Natural killer cell (primary cell): ENCODE measurements around the gene TFE3. TPM values are rescaled to one million over a fixed set of nuclear protein-coding genes. Genes with fewer than 3 reads are reported as not detected.

Experiments
- ATAC-seq, 3 donors: fragments of 150-1000 bp in 2 of 3; fragments of 200-7000 bp in 1 of 3; cut with Tn5 transposase; 1 replicate in 1 of 3; 2 replicates in 2 of 3; pipeline ENCODE4 v1.10.0; 2021; ENCODE audit warnings: mild to moderate bottlenecking in 2 of 3, moderate library complexity in 2 of 3
- DNase-seq, 2 donors: peaks; one replicate each; pipeline versions ENCODE4 v3.0.0 to v3.0.0-alpha.2; 2013 to 2021; ENCODE audit warnings: mixed read lengths in 1 of 2
- H3K27ac ChIP-seq: one replicate; pipeline ENCODE4 v1.5.1; 2013; ENCODE audit warnings: mild to moderate bottlenecking, low read length
- H3K27me3 ChIP-seq: one replicate; pipeline ENCODE4 v1.6.1; 2013; ENCODE audit warnings: low read length; ENCODE audit not compliant: control insufficient read depth, insufficient read depth
- H3K36me3 ChIP-seq: one replicate; pipeline ENCODE4 v1.6.1; 2013; ENCODE audit warnings: low read length; ENCODE audit not compliant: control insufficient read depth, insufficient read depth
- H3K4me1 ChIP-seq: one replicate; pipeline ENCODE4 v1.6.1; 2013; ENCODE audit warnings: low read length; ENCODE audit not compliant: control insufficient read depth, insufficient read depth
- H3K4me3 ChIP-seq: one replicate; pipeline ENCODE4 v1.5.1; 2013; ENCODE audit warnings: low read length
- H3K9me3 ChIP-seq: one replicate; pipeline ENCODE4 v1.6.1; 2013; ENCODE audit warnings: low read length; ENCODE audit not compliant: control insufficient read depth, insufficient read depth
- H3K27ac Mint-ChIP-seq, 2 donors: one replicate each; pipeline ENCODE4 v1.8.0; 2022; ENCODE audit warnings: mild to moderate bottlenecking in 2 of 2, mixed read lengths in 2 of 2, moderate library complexity in 1 of 2
- H3K27me3 Mint-ChIP-seq, 2 donors: one replicate each; pipeline ENCODE4 v1.8.0; 2022; ENCODE audit warnings: low read depth in 2 of 2, mixed read lengths in 2 of 2
- H3K36me3 Mint-ChIP-seq: one replicate; pipeline ENCODE4 v1.8.0; 2022; ENCODE audit warnings: mixed read lengths
- H3K4me1 Mint-ChIP-seq, 2 donors: one replicate each; pipeline ENCODE4 v1.8.0; 2022; ENCODE audit warnings: mixed read lengths in 2 of 2
- H3K4me3 Mint-ChIP-seq: one replicate; pipeline ENCODE4 v1.8.0; 2022; ENCODE audit warnings: mild to moderate bottlenecking, moderate library complexity, mixed read lengths
- H3K9me3 Mint-ChIP-seq, 2 donors: one replicate each; pipeline ENCODE4 v1.8.0; 2022; ENCODE audit warnings: mixed read lengths in 2 of 2
- CTCF ChIP-seq: fragments of 200-600 bp; IDR thresholded peaks from one replicate; pipeline ENCODE4 v1.8.0; 2022; ENCODE audit warnings: antibody characterized with exemption
- WGBS: methylation state at CpG from one replicate; pipeline ENCODE4 v1.1.7; 2013; ENCODE audit warnings: missing lambda C conversion rate; ENCODE audit not compliant: insufficient coverage; 5-methylcytosine and 5-hydroxymethylcytosine counted together
- intact Hi-C: fragments of 100-400 bp; cut with micrococcal nuclease; formaldehyde crosslinking; loops from one replicate; pipeline ENCODE4 v1.14.2; 2022
- total RNA-seq, 4 donors: library from RNA; stranded (reverse); fragments of 120-200 nt in 1 of 4; gene quantifications; one replicate each; pipeline versions ENCODE4 v1.2.3 to v1.2.4, GENCODE V29; 2013 to 2022

TFE3 gene
- total RNA-seq, 3 donors from 2014 or later (not counting 1 experiment from before 2014, with no cell fraction given) = 43.8 to 57.5 (median 43.9) TPM

DNA sequence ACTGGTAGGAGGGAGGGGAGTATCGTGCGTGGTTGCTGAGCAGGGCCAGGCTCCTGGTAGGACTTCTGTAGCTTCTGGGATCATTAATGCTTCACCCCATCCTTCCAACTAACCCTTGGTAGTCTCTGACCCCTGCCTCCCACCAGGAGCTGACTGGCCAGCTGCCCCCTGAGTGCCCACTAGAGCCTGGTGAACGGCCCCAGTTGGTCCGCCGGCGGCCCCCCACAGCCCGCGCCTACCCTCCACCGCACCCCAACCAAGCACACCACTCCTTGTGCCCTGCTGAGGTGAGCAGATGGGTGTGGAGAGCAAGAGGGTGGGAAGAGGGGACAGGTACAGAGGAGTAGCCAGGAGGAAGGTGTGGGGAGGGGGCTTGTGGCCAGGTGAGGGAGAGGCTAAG is 20.6 kb upstream of the TFE3 start:
- Histone ChIP-seq H3K27me3 (no peaks in the 10 kb centered on the region), H3K9me3 (no peaks in the 10 kb centered on the region), H3K4me3 (no peak overlapping the region), H3K27ac (no peak overlapping the region), H3K36me3 (no peaks in the 10 kb centered on the region), H3K4me1 (no peaks in the 10 kb centered on the region)
- Mint-ChIP-seq H3K9me3 (no peaks in the 10 kb centered on the region), H3K27ac (no peak overlapping the region), H3K36me3 (no peaks in the 10 kb centered on the region), H3K4me1 (no peaks in the 10 kb centered on the region), H3K27me3 (no peaks in the 10 kb centered on the region), H3K4me3 (no peak overlapping the region)
- intact Hi-C loops = no loop called here
- DNase-seq (no peak), ATAC-seq (no peak)
- TF ChIP-seq CTCF = no peak
- no CpG with 5 or more reads among the region's 9 CpGs for WGBS

DNA sequence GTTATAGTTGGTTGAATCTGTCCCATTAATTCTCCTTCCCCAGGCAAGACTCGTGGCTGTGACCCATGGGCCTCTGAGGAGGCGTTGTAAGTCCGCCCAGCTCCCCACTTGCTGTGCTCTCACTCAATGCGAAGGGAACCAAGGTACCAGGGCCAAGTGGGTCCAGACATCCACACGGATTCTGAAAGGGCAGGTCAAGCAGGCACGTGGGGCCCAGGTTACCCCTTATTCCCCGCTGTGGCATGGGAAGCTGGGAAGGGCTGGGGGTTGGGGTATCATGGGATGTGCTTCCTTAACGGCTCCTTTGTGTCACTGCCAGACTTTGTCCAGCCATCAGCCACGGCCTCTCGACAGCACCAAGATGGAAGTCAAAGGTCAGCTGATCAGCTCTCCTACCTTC is 18.8 kb upstream of the TFE3 start:
- Mint-ChIP-seq H3K27ac (no peak overlapping the region), H3K4me3 (no peak overlapping the region), H3K4me1 (no peaks in the 10 kb centered on the region), H3K27me3 (no peaks in the 10 kb centered on the region), H3K9me3 (no peaks in the 10 kb centered on the region), H3K36me3 (no peaks in the 10 kb centered on the region)
- no peak overlapping the region for H3K4me3 ChIP-seq
- H3K9me3 ChIP-seq = no peaks in the 10 kb centered on the region
- no peaks in the 10 kb centered on the region for H3K27me3 ChIP-seq
- no peaks in the 10 kb centered on the region for H3K36me3 ChIP-seq
- ATAC-seq (no peak), DNase-seq (no peak)
- WGBS = 98% methylated on average over 10 of the region's 10 CpGs
- intact Hi-C loops = no loop called here
- no peak overlapping the region for H3K27ac ChIP-seq
- no peak for TF ChIP-seq CTCF
- H3K4me1 ChIP-seq = no peaks in the 10 kb centered on the region

DNA sequence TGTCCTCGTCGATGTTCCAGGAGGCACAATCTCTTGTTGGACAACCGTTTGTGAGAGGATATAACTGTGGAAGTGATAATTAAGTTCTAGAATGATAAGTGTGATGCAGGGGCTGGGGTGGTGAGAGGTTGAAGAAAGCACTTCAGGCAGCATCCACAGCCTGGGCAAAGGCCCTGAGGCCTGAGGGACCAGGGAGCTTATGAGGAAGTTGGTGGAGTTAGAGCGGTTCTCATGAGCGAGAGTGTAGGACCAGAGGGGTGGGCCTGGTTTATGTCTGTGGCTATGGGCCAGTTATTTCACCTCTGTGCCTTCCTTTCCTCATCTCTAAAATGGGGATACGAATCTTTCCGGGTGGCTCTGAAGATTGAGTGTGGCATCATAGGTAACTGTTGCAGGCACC is 18.3 kb upstream of the TFE3 start:
- no peak overlapping the region for H3K27ac Mint-ChIP-seq
- no peak for TF ChIP-seq CTCF
- no peak overlapping the region for H3K27ac ChIP-seq
- no peaks in the 10 kb centered on the region for H3K9me3 ChIP-seq
- no peak overlapping the region for H3K4me3 Mint-ChIP-seq
- H3K4me1 ChIP-seq = no peaks in the 10 kb centered on the region
- H3K4me1 Mint-ChIP-seq = no peaks in the 10 kb centered on the region
- no peaks in the 10 kb centered on the region for H3K27me3 ChIP-seq
- H3K9me3 Mint-ChIP-seq = no peaks in the 10 kb centered on the region
- no peaks in the 10 kb centered on the region for H3K27me3 Mint-ChIP-seq
- H3K36me3 Mint-ChIP-seq = no peaks in the 10 kb centered on the region
- no peaks in the 10 kb centered on the region for H3K36me3 ChIP-seq
- DNase-seq = no peak
- 86% methylated on average over 5 of the region's 7 CpGs for WGBS
- intact Hi-C loops = no loop called here
- H3K4me3 ChIP-seq = no peak overlapping the region
- ATAC-seq = no peak

GRCh38 chrX:49060914-49061313 is 17.8 kb upstream of the TFE3 start:
- H3K4me1 ChIP-seq = no peaks in the 10 kb centered on the region
- WGBS = 100% methylated on average over 2 of the region's 3 CpGs
- ATAC-seq (no peak), DNase-seq (no peak)
- TF ChIP-seq CTCF = no peak
- H3K36me3 ChIP-seq = no peaks in the 10 kb centered on the region
- H3K27ac ChIP-seq = no peak overlapping the region
- Mint-ChIP-seq H3K36me3 (no peaks in the 10 kb centered on the region), H3K27me3 (no peaks in the 10 kb centered on the region), H3K9me3 (no peaks in the 10 kb centered on the region), H3K4me1 (no peaks in the 10 kb centered on the region), H3K27ac (no peak overlapping the region), H3K4me3 (no peak overlapping the region)
- H3K9me3 ChIP-seq = no peaks in the 10 kb centered on the region
- H3K27me3 ChIP-seq = no peaks in the 10 kb centered on the region
- intact Hi-C loops = no loop called here
- H3K4me3 ChIP-seq = no peak overlapping the region
